Measurements from ENCODE around the gene MCC.

GRCh38 chr5:113273948-113274347 is 214.3 kb downstream of the MCC start:
- TF ChIP-seq CTCF (IDR thresholded peaks at IDR 0.05 in 4 of 5, conservative IDR thresholded peaks at IDR 0.05 in 1 of 5) (no peak), POLR2A (IDR thresholded peaks at IDR 0.05) (no peak)
